ENCODE data around the gene ADAMTSL1. TPM values are rescaled to one million over a fixed set of nuclear protein-coding genes. Genes with fewer than 3 reads are reported as not detected.

ADAMTSL1 gene
- total RNA-seq, 3 donors from 2014 or later = 3.6 to 7.5 (median 4.2) TPM

- Histone ChIP-seq H3K9me3 (no peaks in the 10 kb centered on the region), H3K4me1 (no peaks in the 10 kb centered on the region), H3K4me3 (no peak overlapping the region), H3K36me3 (no peaks in the 10 kb centered on the region), H3K27me3 (no peaks in the 10 kb centered on the region), H3K27ac (no peak overlapping the region)
- no peak for DNase-seq (ENCODE audit: low spot score in 2 of 2)
- intact Hi-C loops (cut with DNase I; ENCODE audit: low total_unique reads) = no loop called here
- TF ChIP-seq CTCF (IDR thresholded peaks at IDR 0.05) (no peak), POLR2AphosphoS5 (IDR thresholded peaks at IDR 0.05) (no peak), POLR2A (IDR thresholded peaks at IDR 0.05) (no peak)
Measured at GRCh38 chr9:18545636-18546360, 71.8 kb downstream of the ADAMTSL1 start.

GRCh38 chr9:18548456-18548855 lies 74.5 kb downstream of the ADAMTSL1 start:
- H3K27me3 ChIP-seq = no peaks in the 10 kb centered on the region
- intact Hi-C loops (cut with DNase I; ENCODE audit: low total_unique reads) = no loop called here
- H3K9me3 ChIP-seq = no peaks in the 10 kb centered on the region
- no peaks in the 10 kb centered on the region for H3K36me3 ChIP-seq
- DNase-seq (ENCODE audit: low spot score in 2 of 2) = no peak
- TF ChIP-seq POLR2AphosphoS5 (IDR thresholded peaks at IDR 0.05) = no peak
- H3K27ac ChIP-seq = no peak overlapping the region
- no peaks in the 10 kb centered on the region for H3K4me1 ChIP-seq
- H3K4me3 ChIP-seq = no peak overlapping the region

DNA sequence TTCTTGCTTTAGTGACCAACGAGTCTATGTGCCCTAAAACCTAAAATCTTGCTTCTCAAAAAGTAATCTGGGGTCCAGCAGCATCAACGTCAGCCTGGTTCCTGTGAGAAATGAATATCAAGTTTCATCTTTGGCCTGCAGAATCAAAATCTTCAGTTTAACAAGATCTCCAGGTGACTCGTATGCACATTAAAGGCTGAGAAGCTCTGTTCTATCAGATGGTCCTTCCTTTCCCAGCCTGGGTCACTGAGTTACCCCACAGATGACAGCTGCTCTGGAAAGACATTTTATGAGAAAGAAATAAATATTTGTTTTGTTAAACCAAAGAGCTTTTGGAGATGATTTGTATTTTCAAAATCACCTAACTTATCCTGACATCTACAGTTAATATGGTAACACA lies 75.8 kb downstream of the ADAMTSL1 start:
- H3K4me1 ChIP-seq = no peaks in the 10 kb centered on the region
- H3K4me3 ChIP-seq = no peak overlapping the region
- no peak overlapping the region for H3K27ac ChIP-seq
- intact Hi-C loops (cut with DNase I; ENCODE audit: low total_unique reads) = no loop called here
- TF ChIP-seq POLR2A (IDR thresholded peaks at IDR 0.05) = no peak
- no peak for TF ChIP-seq POLR2AphosphoS5 (IDR thresholded peaks at IDR 0.05)
- TF ChIP-seq CTCF (IDR thresholded peaks at IDR 0.05) = no peak
- DNase-seq (ENCODE audit: low spot score in 2 of 2) = no peak
- H3K27me3 ChIP-seq = no peaks in the 10 kb centered on the region
- H3K36me3 ChIP-seq = no peaks in the 10 kb centered on the region
- no peaks in the 10 kb centered on the region for H3K9me3 ChIP-seq

DNA sequence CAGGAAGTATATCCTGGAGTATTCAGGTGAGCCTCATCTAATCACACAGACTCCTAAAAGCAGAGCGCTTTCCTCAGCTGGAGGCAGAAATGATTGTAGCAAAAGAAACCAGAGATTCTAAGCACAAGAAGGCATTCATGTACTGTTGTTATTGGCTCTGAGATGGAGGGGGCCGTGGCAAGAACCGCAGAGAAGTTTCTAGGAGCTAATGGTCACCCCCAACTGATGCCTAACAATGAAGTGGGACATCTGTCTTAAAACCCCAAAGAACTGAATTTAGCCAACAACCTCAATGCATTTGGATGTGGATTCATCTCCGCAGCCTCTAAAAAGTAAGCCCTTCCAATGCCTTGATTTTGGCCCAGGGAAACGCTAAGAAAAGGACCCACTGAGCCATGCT lies 76.3 kb downstream of the ADAMTSL1 start:
- no peak for DNase-seq (ENCODE audit: low spot score in 2 of 2)
- Histone ChIP-seq H3K4me1 (no peaks in the 10 kb centered on the region), H3K27ac (no peak overlapping the region), H3K4me3 (no peak overlapping the region), H3K27me3 (no peaks in the 10 kb centered on the region), H3K36me3 (no peaks in the 10 kb centered on the region), H3K9me3 (no peaks in the 10 kb centered on the region)
- TF ChIP-seq POLR2A (IDR thresholded peaks at IDR 0.05) = no peak
- TF ChIP-seq CTCF (IDR thresholded peaks at IDR 0.05) = no peak
- intact Hi-C loops (cut with DNase I; ENCODE audit: low total_unique reads) = no loop called here

- no peaks in the 10 kb centered on the region for H3K27me3 ChIP-seq
- TF ChIP-seq POLR2A (IDR thresholded peaks at IDR 0.05) (no peak), CTCF (IDR thresholded peaks at IDR 0.05) (no peak), POLR2AphosphoS5 (IDR thresholded peaks at IDR 0.05) (no peak)
- DNase-seq (ENCODE audit: low spot score in 2 of 2) = no peak
- intact Hi-C loops (cut with DNase I; ENCODE audit: low total_unique reads) = no loop called here
- H3K4me1 ChIP-seq = no peaks in the 10 kb centered on the region
- no peak overlapping the region for H3K27ac ChIP-seq
- H3K36me3 ChIP-seq = no peaks in the 10 kb centered on the region
- no peak overlapping the region for H3K4me3 ChIP-seq
- no peaks in the 10 kb centered on the region for H3K9me3 ChIP-seq
Measured at GRCh38 chr9:18554244-18554643, 80.3 kb downstream of the ADAMTSL1 start.
